ENCODE data around the gene CDC23. TPM values are rescaled to one million over a fixed set of nuclear protein-coding genes. Genes with fewer than 3 reads are reported as not detected.

The CDC23 gene
- total and polyA plus RNA-seq, 2 of the 4 experiments (the other 2 are of a cell fraction), result 21.1 to 28.0 TPM

- H3K4me1 ChIP-seq (ENCODE audit: control insufficient read depth, insufficient read depth, low read length), result no peaks in the 10 kb centered on the region; the same call in 1 of the 2 replicates
- H2AK5ac ChIP-seq (ENCODE audit: low read depth, low read length), result no peak overlapping the region
- no peak overlapping the region for H2BK5ac ChIP-seq (ENCODE audit: low read depth, low read length, poor library complexity, severe bottlenecking)
- H3K23ac ChIP-seq (ENCODE audit: low read depth, low read length), result no peak overlapping the region; the same call in 1 of the 2 replicates
- CTCF ChIA-PET, result no interaction called here
- H3K56ac ChIP-seq (ENCODE audit: extremely low read depth, insufficient read depth, low read length), result no peak overlapping the region
- intact Hi-C loops (cut with micrococcal nuclease), result loop anchor here (5.0 kb wide), 1 partner anchor 41 kb away; no protein-coding TSS in a partner anchor
- H4K91ac ChIP-seq (ENCODE audit: insufficient read depth, low read depth, low read length), result no peak overlapping the region
- TF ChIP-seq RFX5 (IDR thresholded peaks at IDR 0.05; ENCODE audit: low read depth, low read length), result no peak
- TF ChIP-seq, protein P1, sequence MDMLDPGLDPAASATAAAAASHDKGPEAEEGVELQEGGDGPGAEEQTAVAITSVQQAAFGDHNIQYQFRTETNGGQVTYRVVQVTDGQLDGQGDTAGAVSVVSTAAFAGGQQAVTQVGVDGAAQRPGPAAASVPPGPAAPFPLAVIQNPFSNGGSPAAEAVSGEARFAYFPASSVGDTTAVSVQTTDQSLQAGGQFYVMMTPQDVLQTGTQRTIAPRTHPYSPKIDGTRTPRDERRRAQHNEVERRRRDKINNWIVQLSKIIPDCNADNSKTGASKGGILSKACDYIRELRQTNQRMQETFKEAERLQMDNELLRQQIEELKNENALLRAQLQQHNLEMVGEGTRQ (IDR thresholded peaks at IDR 0.05; ENCODE audit: low read depth, low read length), result no peak
- TF ChIP-seq MAZ (IDR thresholded peaks at IDR 0.05; ENCODE audit: borderline replicate concordance, low read depth, low read length), result no peak
- TF ChIP-seq, protein P2, sequence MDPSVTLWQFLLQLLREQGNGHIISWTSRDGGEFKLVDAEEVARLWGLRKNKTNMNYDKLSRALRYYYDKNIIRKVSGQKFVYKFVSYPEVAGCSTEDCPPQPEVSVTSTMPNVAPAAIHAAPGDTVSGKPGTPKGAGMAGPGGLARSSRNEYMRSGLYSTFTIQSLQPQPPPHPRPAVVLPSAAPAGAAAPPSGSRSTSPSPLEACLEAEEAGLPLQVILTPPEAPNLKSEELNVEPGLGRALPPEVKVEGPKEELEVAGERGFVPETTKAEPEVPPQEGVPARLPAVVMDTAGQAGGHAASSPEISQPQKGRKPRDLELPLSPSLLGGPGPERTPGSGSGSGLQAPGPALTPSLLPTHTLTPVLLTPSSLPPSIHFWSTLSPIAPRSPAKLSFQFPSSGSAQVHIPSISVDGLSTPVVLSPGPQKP (IDR thresholded peaks at IDR 0.05; ENCODE audit: borderline replicate concordance, low read depth, low read length), result no peak
- TF ChIP-seq CTCF (conservative IDR thresholded peaks at IDR 0.05; ENCODE audit: low read depth, low read length), result no peak
- H2BK15ac ChIP-seq (ENCODE audit: low read depth, low read length), result no peak overlapping the region
- no peaks in the 10 kb centered on the region for H3K9me1 ChIP-seq (ENCODE audit: insufficient read depth, low read length)
- POLR2A ChIA-PET (ENCODE audit: unreplicated experiment), result no interaction called here
- H3K9me3 ChIP-seq (ENCODE audit: control insufficient read depth, insufficient read depth, low read length), result no peaks in the 10 kb centered on the region
- peak overlapping the region; percentile 27 for H2AFZ ChIP-seq (replicated peaks; ENCODE audit: low read length, poor library complexity)
- H3K4me3 ChIP-seq (ENCODE audit: insufficient read depth, low read depth, low read length), result no peak overlapping the region
- H2AK9ac ChIP-seq (replicated peaks; ENCODE audit: low read depth, low read length, poor library complexity), result no peak overlapping the region
- ATAC-seq (ENCODE audit: low read depth) (no peak), DNase-seq (no peak)
- H3K4me2 ChIP-seq (ENCODE audit: low read depth, low read length), result no peak overlapping the region
- WGBS, 2 experiments (ENCODE audit: extremely low coverage in 2 of 2, insufficient read length in 1 of 2), result no CpG with 5 or more reads among the region's 3 CpGs
- dilution Hi-C loops (cut with HindIII; ENCODE audit: low sequenced_read_pairs, unreplicated experiment), result no loop called here
- no peak overlapping the region for H4K5ac ChIP-seq (ENCODE audit: low read depth, low read length)
- H3K18ac ChIP-seq (ENCODE audit: low read depth, low read length), result no peak overlapping the region
- no peaks in the 10 kb centered on the region for H4K20me1 ChIP-seq (ENCODE audit: insufficient read depth, low read length)
- peaks cover 46% of the 10 kb centered on the region for H3K27me3 ChIP-seq (ENCODE audit: control insufficient read depth, insufficient read depth, low read length)
- H3K79me1 ChIP-seq (ENCODE audit: low read depth in 1 of 2, low read length in 2 of 2), result no peaks in the 10 kb centered on the region
- no peak overlapping the region for H2BK20ac ChIP-seq (ENCODE audit: low read depth, low read length)
- H3K27ac ChIP-seq (ENCODE audit: insufficient read depth, low read length), result no peak overlapping the region
- in situ Hi-C loops (cut with MboI; ENCODE audit: low sequenced_read_pairs), result no loop called here
- H3K4ac ChIP-seq (ENCODE audit: low read depth, low read length), result no peak overlapping the region
- H3K9ac ChIP-seq (ENCODE audit: low read depth, low read length), result no peak overlapping the region
- H3K36me3 ChIP-seq (ENCODE audit: control insufficient read depth, insufficient read depth, low read length), result no peaks in the 10 kb centered on the region
- no peak overlapping the region for H3K14ac ChIP-seq (replicated peaks; ENCODE audit: low read depth, low read length)
- BruUV-seq (replicated peaks), result no TSS peak
- H4K8ac ChIP-seq (ENCODE audit: low read depth in 2 of 2, low read length in 2 of 2), result no peak overlapping the region
- no peak overlapping the region for H2BK120ac ChIP-seq (ENCODE audit: low read depth, low read length)
Observed at GRCh38 chr5:138240650-138241385, 27.7 kb upstream of the CDC23 start.
